H9 (cell line): ENCODE data around the gene CST11. TPM values are rescaled to one million over a fixed set of nuclear protein-coding genes. Genes with fewer than 3 reads are reported as not detected.

ENCODE experiments used
- DNase-seq: peaks from one replicate; pipeline ENCODE4 v3.0.0-alpha.2; 2017
- H2AFZ ChIP-seq: one replicate; pipeline ENCODE4 v1.6.1; 2013; ENCODE audit warnings: mild to moderate bottlenecking, low read length, control low read depth, moderate library complexity
- H2AK5ac ChIP-seq: 2 replicates; pipeline ENCODE4 v1.6.1; 2013; ENCODE audit warnings: low read length, control low read depth, mixed read lengths; ENCODE audit not compliant: insufficient read length
- H2BK120ac ChIP-seq: one replicate; pipeline ENCODE4 v1.6.1; 2013; ENCODE audit warnings: low read depth, mild to moderate bottlenecking, low read length, control low read depth, inconsistent platforms; ENCODE audit not compliant: poor library complexity, severe bottlenecking
- H2BK12ac ChIP-seq: 2 replicates; pipeline ENCODE4 v1.6.1; 2013; ENCODE audit warnings: low read length, control low read depth, mixed read lengths, low read depth; ENCODE audit not compliant: insufficient read length
- H2BK15ac ChIP-seq: 2 replicates; pipeline ENCODE4 v1.6.1; 2013; ENCODE audit warnings: low read depth, low read length, control low read depth
- H2BK20ac ChIP-seq: one replicate; pipeline ENCODE4 v1.6.1; 2013; ENCODE audit warnings: low read depth, mild to moderate bottlenecking, low read length, control low read depth, inconsistent platforms; ENCODE audit not compliant: poor library complexity, severe bottlenecking
- H2BK5ac ChIP-seq: 2 replicates; pipeline ENCODE4 v1.6.1; 2013; ENCODE audit warnings: low read length, control low read depth, mixed read lengths; ENCODE audit not compliant: insufficient read length
- H3K14ac ChIP-seq: 2 replicates; pipeline ENCODE4 v1.6.1; 2013; ENCODE audit warnings: low read length, control low read depth; ENCODE audit not compliant: insufficient read depth
- H3K18ac ChIP-seq: 2 replicates; pipeline ENCODE4 v1.6.1; 2013; ENCODE audit warnings: low read depth, mild to moderate bottlenecking, mixed read lengths, low read length, control low read depth; ENCODE audit not compliant: insufficient read length
- H3K23ac ChIP-seq: 2 replicates; pipeline ENCODE4 v1.6.1; 2013; ENCODE audit warnings: low read length, control low read depth, mixed read lengths, low read depth; ENCODE audit not compliant: insufficient read length
- H3K23me2 ChIP-seq: 2 replicates; pipeline ENCODE4 v1.6.1; 2013; ENCODE audit warnings: low read depth, mild to moderate bottlenecking, mixed read lengths, low read length, control low read depth; ENCODE audit not compliant: insufficient read length, poor library complexity, severe bottlenecking
- H3K27ac ChIP-seq: 2 replicates; pipeline ENCODE4 v1.5.1; 2013; ENCODE audit warnings: low read length, control low read depth, mixed read lengths, low read depth; ENCODE audit not compliant: insufficient read length
- H3K27me3 ChIP-seq: 2 replicates; pipeline ENCODE4 v1.6.1; 2013; ENCODE audit warnings: low read length, control low read depth, inconsistent platforms; ENCODE audit not compliant: insufficient read depth
- H3K4ac ChIP-seq: 2 replicates; pipeline ENCODE4 v1.6.1; 2013; ENCODE audit warnings: low read depth, mild to moderate bottlenecking, control low read depth, inconsistent platforms, low read length, moderate library complexity
- H3K4me1 ChIP-seq: 2 replicates; pipeline ENCODE4 v1.6.1; 2013; ENCODE audit warnings: low read length, control low read depth, inconsistent platforms; ENCODE audit not compliant: insufficient read depth
- H3K4me2 ChIP-seq: 2 replicates; pipeline ENCODE4 v1.6.1; 2013; ENCODE audit warnings: low read length, control low read depth, mixed read lengths; ENCODE audit not compliant: insufficient read length, insufficient read depth
- H3K56ac ChIP-seq: 2 replicates; pipeline ENCODE4 v1.6.1; 2013; ENCODE audit warnings: low read depth, mild to moderate bottlenecking, mixed read lengths, low read length, control low read depth; ENCODE audit not compliant: insufficient read length
- H3K79me1 ChIP-seq: 2 replicates; pipeline ENCODE4 v1.6.1; 2013; ENCODE audit warnings: low read depth, mild to moderate bottlenecking, moderate library complexity, low read length, control low read depth, inconsistent platforms; ENCODE audit not compliant: insufficient read depth, poor library complexity, severe bottlenecking
- H3K79me2 ChIP-seq: 2 replicates; pipeline ENCODE4 v1.6.1; 2013; ENCODE audit warnings: low read length, control low read depth, inconsistent platforms; ENCODE audit not compliant: insufficient read depth
- H3K9ac ChIP-seq: 2 replicates; pipeline ENCODE4 v1.6.1; 2013; ENCODE audit warnings: low read length, control low read depth, mixed read lengths; ENCODE audit not compliant: insufficient read length; ENCODE audit errors: extremely low read depth
- H3K9me3 ChIP-seq: one replicate; pipeline ENCODE4 v1.6.1; 2013; ENCODE audit warnings: low read depth, low read length, inconsistent platforms; ENCODE audit not compliant: control insufficient read depth
- H3T11ph ChIP-seq: one replicate; pipeline ENCODE4 v1.6.1; 2013; ENCODE audit warnings: mild to moderate bottlenecking, low read length, control low read depth, inconsistent platforms
- H4K20me1 ChIP-seq: one replicate; pipeline ENCODE4 v1.6.1; 2013; ENCODE audit not compliant: control insufficient read depth, insufficient read length, insufficient read depth
- H4K5ac ChIP-seq: 2 replicates; pipeline ENCODE4 v1.6.1; 2013; ENCODE audit warnings: low read depth, mild to moderate bottlenecking, mixed read lengths, low read length, control low read depth; ENCODE audit not compliant: insufficient read length
- H4K8ac ChIP-seq: replicated peaks from 2 replicates; pipeline ENCODE4 v1.6.1; 2013; ENCODE audit warnings: low read length, control low read depth, mixed read lengths, low read depth; ENCODE audit not compliant: insufficient read length
- H4K91ac ChIP-seq: 2 replicates; pipeline ENCODE4 v1.6.1; 2013; ENCODE audit warnings: low read depth, mild to moderate bottlenecking, moderate library complexity, mixed read lengths, low read length, control low read depth; ENCODE audit not compliant: insufficient read length
- H3K27ac Mint-ChIP-seq, 3 experiments: 2 replicates in 2 of 3; 3 replicates in 1 of 3; pipeline ENCODE4 v1.8.0; 2020 to 2021; ENCODE audit warnings: mixed read lengths in 3 of 3, mild to moderate bottlenecking in 1 of 3, moderate library complexity in 1 of 3
- H3K27me3 Mint-ChIP-seq: 2 replicates; pipeline ENCODE4 v1.8.0; 2021; ENCODE audit warnings: low read depth, mild to moderate bottlenecking, moderate library complexity, mixed read lengths
- H3K36me3 Mint-ChIP-seq, 3 experiments: 2 replicates in 2 of 3; 3 replicates in 1 of 3; pipeline ENCODE4 v1.8.0; 2020 to 2021; ENCODE audit warnings: low read depth in 3 of 3, mixed read lengths in 3 of 3; ENCODE audit not compliant: insufficient read depth in 1 of 3
- H3K4me1 Mint-ChIP-seq, 2 experiments: 2 replicates each; pipeline ENCODE4 v1.8.0; 2020; ENCODE audit warnings: mixed read lengths in 2 of 2
- H3K4me3 Mint-ChIP-seq, 2 experiments: 2 replicates in 1 of 2; 3 replicates in 1 of 2; pipeline ENCODE4 v1.8.0; 2020 to 2021; ENCODE audit warnings: mild to moderate bottlenecking in 2 of 2, mixed read lengths in 2 of 2, moderate library complexity in 1 of 2
- H3K9me3 Mint-ChIP-seq, 2 experiments: 2 replicates in 1 of 2; 3 replicates in 1 of 2; pipeline ENCODE4 v1.8.0; 2020; ENCODE audit warnings: mild to moderate bottlenecking in 2 of 2, mixed read lengths in 2 of 2, moderate library complexity in 1 of 2
- CTCF ChIP-seq: fragments of 200-600 bp; sonication (generic); conservative IDR thresholded peaks from 3 replicates; pipeline ENCODE4 v1.8.0; 2021; ENCODE audit warnings: antibody characterized with exemption, mild to moderate bottlenecking
- total RNA-seq: library from RNA; stranded (reverse); gene quantifications from 2 replicates; pipeline ENCODE4 v1.2.1, GENCODE V29; 2021

Gene CST11
- total RNA-seq, 1 experiment from 2014 or later: not detected

DNA sequence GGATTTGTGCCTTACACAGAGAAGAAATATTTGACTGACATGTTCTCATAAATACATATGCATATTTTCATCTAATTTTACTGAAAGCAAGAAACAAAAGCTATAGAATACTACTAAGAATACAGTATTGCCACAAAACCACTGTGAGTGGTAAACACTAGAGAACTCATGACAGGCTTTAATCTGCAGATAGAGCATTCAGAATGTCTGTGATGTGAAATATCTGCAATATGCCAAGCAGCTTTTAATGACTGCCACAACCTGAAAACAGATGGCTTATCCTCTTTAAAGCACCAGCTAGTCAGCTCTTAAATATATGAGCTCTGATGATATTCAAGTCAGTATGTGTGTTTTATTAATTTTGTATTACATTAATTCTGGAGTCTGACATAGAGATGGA is 34.8 kb downstream of the CST11 start:
- Mint-ChIP-seq H3K36me3 (peaks cover 0 to 6% (median 0%) of the 10 kb centered on the region in 3 experiments; a peak in 2 of 7 replicates), H3K4me1 (peaks cover 22 to 24% of the 10 kb centered on the region in 2 experiments), H3K27me3 (peaks cover under 1% of the 10 kb centered on the region; the same call in 1 of the 2 replicates), H3K4me3 (no peak overlapping the region), H3K27ac (peak overlapping the region in 1 of 3 experiments; percentile 44; a peak in 1 of 7 replicates), H3K9me3 (no peaks in the 10 kb centered on the region)
- Histone ChIP-seq H4K20me1 (no peaks in the 10 kb centered on the region), H2BK120ac (no peak overlapping the region), H2BK20ac (no peak overlapping the region), H2BK5ac (no peak overlapping the region), H3K27me3 (no peaks in the 10 kb centered on the region), H2AK5ac (no peak overlapping the region), H3K9ac (no peak overlapping the region), H4K5ac (no peak overlapping the region), H3T11ph (no peak overlapping the region), H3K23me2 (peaks cover 8% of the 10 kb centered on the region), H3K14ac (no peak overlapping the region), H2BK15ac (no peak overlapping the region), H2BK12ac (no peak overlapping the region), H3K18ac (no peak overlapping the region), H4K91ac (no peak overlapping the region), H3K4me1 (no peaks in the 10 kb centered on the region), H3K4me2 (no peak overlapping the region), H3K23ac (no peak overlapping the region), H3K9me3 (no peaks in the 10 kb centered on the region), H3K56ac (no peak overlapping the region), H3K27ac (no peak overlapping the region), H3K4ac (no peak overlapping the region), H2AFZ (no peak overlapping the region), H4K8ac (no peak overlapping the region), H3K79me1 (peaks cover 8% of the 10 kb centered on the region), H3K79me2 (peaks cover 7% of the 10 kb centered on the region; the same call in 1 of the 2 replicates)
- TF ChIP-seq CTCF: no peak
- no peak for DNase-seq
